NCI-H526 treated with DMSO at 0.1 percent for 48 hours (cell line): ENCODE results near the gene PRDM1.
"Not testable (repeated sequence)": the region's sequence is repeated elsewhere in the genome, so short reads cannot be mapped to it uniquely, and the experiment has no call there.

Source experiments
- DNase-seq: peaks from one replicate; lab custom pipeline; 2025; lab: John Stamatoyannopoulos, UW

Gene PRDM1

GRCh38 chr6:106138151-106138550 is 52.0 kb downstream of the PRDM1 start:
- DNase-seq, result no peak

- no peak for DNase-seq
Measured at GRCh38 chr6:106141441-106142237, 55.5 kb downstream of the PRDM1 start.

GRCh38 chr6:106142876-106143431 is 56.8 kb downstream of the PRDM1 start:
- DNase-seq, result no peak

- no peak for DNase-seq
Measured at GRCh38 chr6:106143665-106144064, 57.5 kb downstream of the PRDM1 start.

- DNase-seq, result no peak
Measured at GRCh38 chr6:106145144-106145543, 59.0 kb downstream of the PRDM1 start.

- no peak for DNase-seq
Measured at GRCh38 chr6:106145741-106146227, 59.6 kb downstream of the PRDM1 start.

GRCh38 chr6:106146852-106147351 is 60.8 kb downstream of the PRDM1 start:
- no peak for DNase-seq

- DNase-seq, result no peak
Measured at GRCh38 chr6:106147476-106147875, 61.3 kb downstream of the PRDM1 start.

GRCh38 chr6:106149472-106150069 is 63.4 kb downstream of the PRDM1 start:
- no peak for DNase-seq

- DNase-seq, result not testable (repeated sequence)
Measured at GRCh38 chr6:106152476-106152875, 66.3 kb downstream of the PRDM1 start.

GRCh38 chr6:106152952-106153351 is 66.8 kb downstream of the PRDM1 start:
- DNase-seq, result no peak

GRCh38 chr6:106154326-106154725 is 68.2 kb downstream of the PRDM1 start:
- DNase-seq, result no peak

GRCh38 chr6:106155219-106155830 is 69.2 kb downstream of the PRDM1 start:
- DNase-seq, result no peak

- DNase-seq, result no peak
Measured at GRCh38 chr6:106156413-106156812, 70.3 kb downstream of the PRDM1 start.

GRCh38 chr6:106156863-106157262 is 70.7 kb downstream of the PRDM1 start:
- DNase-seq, result no peak

- DNase-seq, result no peak
Measured at GRCh38 chr6:106158816-106159215, 72.7 kb downstream of the PRDM1 start.
